Stimulated activated CD4-positive, alpha-beta T cell treated with anti-CD3 and anti-CD28 coated beads, Interleukin-2, amount 100 ng/mL, for 24 hours (primary cell): Measurements from ENCODE around the gene HEMK1.

Experiments used
- DNase-seq, 2 donors: peaks; one replicate each; pipeline ENCODE4 v3.0.0-alpha.2; 2020

The HEMK1 gene

DNA sequence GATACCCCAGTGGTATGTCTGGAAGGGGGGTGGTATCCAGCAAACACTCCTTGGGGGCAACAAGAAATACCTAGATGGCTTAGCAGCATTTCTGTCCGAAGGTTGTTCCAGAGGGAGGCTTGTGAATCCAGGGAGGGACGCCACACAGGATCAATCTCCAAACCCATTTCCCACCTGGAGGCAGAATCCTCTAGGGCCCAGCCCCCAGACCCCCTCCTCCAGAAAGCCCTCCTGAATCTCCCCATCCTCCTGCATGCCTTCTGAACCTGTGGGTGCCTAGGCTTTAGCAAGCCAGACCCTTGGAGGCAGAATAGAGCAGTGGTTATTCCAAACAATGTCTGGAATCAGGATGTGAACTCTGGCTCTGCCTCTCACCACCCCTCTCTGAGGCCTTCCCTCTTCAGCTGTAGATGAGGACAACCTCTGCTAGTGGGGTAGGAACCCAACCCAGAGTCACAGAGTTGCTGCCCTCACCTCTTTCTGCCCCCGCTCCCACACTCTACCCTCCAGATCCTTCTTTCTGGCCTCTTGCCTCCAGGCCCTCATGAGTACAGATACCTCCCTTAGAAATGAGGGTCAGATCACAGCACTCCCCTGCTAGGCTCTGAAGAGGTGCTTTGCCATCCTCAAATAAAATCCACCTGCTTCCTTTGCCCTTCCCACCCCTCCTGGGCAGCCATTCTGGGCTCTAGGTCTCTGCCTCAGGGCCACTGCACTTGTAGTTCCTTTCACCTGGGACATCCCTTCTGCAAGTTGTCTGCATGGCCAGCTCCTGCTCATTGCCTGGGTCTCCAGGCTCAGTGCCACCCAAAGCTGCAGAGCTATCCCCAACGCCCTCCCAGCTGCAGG, 34.2 kb downstream of the HEMK1 start:
- DNase-seq = peak in 1 of 2 donors; percentile 56

GRCh38 chr3:50604110-50604621, 34.8 kb downstream of the HEMK1 start:
- DNase-seq = no peak

- no peak for DNase-seq
Measured at GRCh38 chr3:50604628-50605588, 35.6 kb downstream of the HEMK1 start.

DNA sequence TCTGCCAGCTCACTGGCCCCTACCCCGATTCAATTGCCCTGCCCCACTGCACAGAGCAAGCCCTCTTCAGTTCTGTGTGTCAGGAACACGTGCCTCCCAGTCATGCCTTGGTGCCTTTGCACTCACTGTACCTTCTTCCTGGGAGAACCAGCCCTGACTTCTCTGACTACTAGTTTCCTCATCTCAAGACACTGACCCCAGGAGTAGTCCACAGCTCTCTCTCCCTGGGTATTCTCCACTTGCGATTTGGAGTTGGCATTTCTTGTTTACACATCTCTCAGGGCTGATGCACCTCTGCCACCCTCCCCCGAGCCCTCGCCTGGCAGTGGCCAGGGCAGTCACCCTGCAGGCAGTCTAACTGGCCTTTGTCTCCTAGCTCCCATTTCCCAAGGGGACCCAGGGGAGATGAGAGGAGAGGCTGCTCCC, 36.6 kb downstream of the HEMK1 start:
- DNase-seq = no peak

- DNase-seq = peak in 1 of 2 donors; percentile 46
Measured at GRCh38 chr3:50606596-50606995, 37.3 kb downstream of the HEMK1 start.

DNA sequence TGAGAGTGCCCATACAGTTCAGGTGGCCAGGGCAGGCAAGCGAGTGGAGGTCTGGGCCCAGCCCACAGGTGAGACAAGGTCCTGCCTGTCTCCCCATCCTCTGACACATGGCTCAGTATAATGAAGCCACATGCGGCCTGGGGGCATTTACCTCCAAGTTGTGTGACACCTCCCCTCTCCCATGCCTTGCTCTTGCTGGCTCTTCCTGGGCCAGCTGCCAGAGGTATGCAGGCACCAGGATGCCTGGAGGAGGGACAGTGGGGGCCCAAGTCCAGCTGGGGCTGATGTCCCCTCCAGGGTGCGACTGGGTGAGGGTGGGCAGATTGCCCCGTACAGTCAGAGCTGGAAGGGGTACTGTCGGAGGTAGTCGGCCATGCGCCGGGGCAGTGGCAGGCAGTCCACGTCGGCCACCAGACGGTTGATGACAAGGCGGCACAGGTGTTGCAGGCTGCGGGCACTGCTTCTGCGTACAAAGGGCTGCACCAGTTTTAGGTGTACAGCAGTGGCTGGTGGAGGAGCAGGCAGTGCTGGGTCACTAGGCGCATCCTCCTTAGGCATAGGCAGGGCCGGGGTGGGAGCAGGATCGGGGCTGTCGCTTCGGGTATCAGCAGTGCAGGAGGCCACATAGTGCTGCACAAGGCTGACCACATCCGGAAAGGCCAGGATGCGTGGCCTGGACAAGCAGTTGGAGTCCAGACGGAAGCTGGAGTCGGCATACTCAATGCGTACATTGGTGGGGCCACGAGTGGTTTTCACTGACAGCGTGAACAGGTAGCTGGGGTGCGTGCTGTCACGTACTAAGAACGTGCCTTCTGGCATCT, 38.2 kb downstream of the HEMK1 start:
- DNase-seq = peak in 1 of 2 donors; percentile 58

DNA sequence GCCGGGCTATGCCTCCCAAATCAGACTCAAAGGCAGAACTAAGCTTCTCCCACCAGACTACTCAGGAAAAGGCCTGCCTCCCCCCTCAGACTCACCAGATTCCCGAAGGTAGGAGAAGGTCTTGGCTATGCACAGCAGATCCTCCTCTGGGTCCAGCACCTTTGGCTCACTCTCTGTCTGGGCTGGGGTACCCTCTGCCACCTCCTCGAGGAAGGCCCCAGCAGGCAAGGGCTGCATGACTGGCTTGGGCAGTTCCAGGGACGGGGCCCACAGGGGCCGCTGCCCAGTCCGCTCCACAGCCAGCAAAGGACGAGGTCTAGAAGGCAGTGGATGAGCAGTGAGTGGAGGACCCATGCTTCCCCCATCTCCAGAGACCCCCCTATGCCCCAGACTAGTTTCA, 39.0 kb downstream of the HEMK1 start:
- DNase-seq = no peak

- no peak for DNase-seq
Measured at GRCh38 chr3:50609071-50609762, 39.9 kb downstream of the HEMK1 start.

GRCh38 chr3:50609763-50610085, 40.4 kb downstream of the HEMK1 start:
- no peak for DNase-seq

GRCh38 chr3:50610181-50610971, 41.1 kb downstream of the HEMK1 start:
- peak in 1 of 2 donors; percentile 63 for DNase-seq

- DNase-seq = no peak
Measured at GRCh38 chr3:50610992-50611463, 41.7 kb downstream of the HEMK1 start.

DNA sequence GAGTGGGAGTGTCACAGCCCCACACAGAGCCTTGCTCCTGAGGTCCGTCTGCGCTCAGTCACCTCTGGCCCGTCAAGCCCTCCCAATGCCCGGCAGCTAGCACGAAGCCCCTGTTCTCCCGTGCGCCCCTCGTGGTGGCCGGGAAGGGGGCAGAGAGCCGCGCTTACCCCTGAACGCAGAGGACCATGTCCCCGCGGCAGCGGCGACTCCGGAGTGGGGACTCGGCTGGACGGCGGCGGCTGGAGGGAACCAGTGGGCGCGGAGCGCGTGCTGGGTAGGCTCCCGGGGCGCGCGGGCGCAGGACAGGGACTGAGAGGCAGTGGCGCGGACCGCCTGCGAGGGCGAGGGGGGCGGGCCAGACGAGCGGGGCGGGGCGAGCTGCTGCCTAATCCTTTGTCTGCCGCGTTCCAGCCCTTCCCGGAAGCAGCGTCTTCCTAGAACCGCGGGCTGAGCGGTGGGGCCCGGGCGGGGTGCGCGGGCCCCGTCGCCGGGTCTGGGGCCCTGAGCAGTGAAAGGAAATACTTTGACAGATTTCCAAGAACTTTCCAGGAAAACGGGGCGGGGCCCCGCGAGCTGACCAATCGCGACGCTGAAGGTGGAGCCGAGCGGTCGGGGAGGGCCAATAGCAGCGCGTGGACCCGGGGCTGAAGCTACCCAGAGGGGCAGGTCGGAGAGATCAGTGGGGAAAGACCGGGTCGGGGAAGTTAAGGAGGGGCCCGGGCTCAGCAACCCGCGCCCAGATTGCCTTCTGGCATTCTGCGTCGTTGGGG, 42.3 kb downstream of the HEMK1 start, which contains the start of gene CISH:
CISH (minus strand) TSS at position 311 of the 770 bp plus-strand sequence; CDS start at position 187, 124 bp downstream.
- DNase-seq = peak; percentile 98 to 99

GRCh38 chr3:50612234-50612882, 43.0 kb downstream of the HEMK1 start:
- peak in 1 of 2 donors; percentile 39 for DNase-seq

DNA sequence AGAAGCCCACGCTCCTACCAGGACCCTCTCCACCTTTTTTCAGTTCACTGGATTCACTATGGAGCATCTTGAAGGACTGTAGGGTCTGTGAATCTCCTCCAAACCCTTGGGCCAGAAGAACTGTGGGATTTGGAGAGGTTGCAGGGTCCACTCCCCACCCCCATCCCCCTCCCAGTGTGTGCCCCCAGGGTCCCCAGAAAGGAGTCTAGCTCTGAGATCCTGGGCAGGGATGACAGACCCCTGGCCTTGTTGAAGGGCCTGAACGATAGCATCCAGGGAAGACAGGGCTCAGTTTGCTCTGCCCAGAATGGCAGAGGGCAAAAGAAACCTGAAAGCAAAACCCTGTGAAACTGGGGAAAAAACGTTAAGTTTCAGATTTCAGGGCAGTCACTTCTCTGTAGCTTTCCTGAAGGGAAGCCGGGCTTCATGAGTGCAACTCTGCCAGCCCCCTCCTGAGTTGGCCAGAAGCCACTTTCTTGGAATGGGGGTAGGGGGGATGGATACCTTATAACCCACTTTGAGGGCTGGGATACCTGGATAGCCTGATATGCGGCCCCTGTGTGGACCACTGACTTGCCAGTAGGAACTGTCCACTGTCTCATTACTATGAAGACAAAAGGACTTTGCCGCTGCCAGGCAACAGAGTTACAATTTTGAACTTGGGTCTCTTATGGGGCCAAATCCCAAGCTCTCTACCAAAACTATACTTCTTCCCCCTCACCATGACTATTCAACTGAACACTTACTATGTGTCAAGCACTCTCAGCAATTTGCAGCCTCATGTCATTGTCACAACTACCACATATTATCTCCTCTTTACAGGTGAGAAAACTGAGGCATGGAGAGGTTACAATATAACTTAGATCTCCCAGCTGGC, 43.9 kb downstream of the HEMK1 start:
- peak in 1 of 2 donors; percentile 37 for DNase-seq

GRCh38 chr3:50615190-50615589, 45.9 kb downstream of the HEMK1 start:
- DNase-seq = no peak

DNA sequence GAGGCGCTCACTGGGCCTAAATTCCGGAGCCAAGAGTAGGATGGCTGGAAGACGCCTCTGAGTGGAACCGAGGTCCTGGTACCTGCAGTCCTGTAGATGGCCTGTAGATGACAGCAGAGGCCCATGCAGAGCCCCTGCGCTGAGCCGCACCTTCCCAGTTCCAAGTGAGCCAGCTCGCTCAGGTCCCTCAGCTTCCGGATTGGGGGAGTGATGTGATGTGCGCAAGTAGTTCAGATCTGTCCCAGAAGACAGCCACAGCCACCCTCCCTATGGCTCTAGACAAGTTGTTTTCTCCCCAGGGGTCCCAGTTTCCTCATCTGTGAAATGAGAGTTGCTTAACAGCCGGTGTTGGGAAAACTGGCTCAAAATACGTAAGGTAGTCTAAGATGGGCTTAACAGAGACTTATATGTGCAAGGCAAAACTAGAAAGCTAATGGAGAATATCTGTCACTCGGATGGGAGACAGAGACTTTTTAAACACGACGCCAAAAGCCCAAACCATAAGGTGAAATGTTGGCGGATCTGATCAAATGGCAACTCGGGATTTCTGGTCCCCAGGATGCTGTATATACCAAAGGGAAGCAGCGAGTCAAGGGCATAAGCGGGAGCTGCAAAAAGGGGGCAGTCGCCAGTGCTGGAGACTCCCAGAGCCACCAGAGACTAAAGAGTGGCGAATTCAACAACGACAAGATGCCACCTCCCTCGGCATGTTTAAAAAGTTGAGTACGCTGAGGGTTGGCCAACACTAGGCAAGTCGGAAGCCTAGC, 46.9 kb downstream of the HEMK1 start:
- DNase-seq = peak; percentile 86 to 88

DNA sequence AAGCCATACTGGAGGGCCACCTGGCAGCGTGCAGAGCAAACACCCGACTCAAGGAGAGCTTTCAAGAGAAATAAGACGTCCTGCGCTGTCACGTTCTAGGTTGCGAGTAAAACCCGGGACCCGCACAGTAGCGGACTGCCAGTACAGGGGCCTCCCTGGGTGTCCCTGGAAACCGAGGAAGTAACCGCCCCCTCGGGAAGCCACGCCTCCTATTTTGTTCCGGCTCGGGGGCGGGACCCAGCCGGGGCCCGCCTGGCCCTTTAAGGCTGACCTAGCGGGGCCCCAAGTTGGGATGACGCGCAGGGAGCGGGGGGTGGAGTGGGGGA, 47.4 kb downstream of the HEMK1 start:
- peak; percentile 93 to 97 for DNase-seq
